ENCODE data around the gene NAPEPLD.
"Not testable (repeated sequence)": the region's sequence is repeated elsewhere in the genome, so short reads cannot be mapped to it uniquely, and the experiment has no call there.

GRCh38 chr7:103198079-103198478, 49.2 kb upstream of the NAPEPLD start:
- TF ChIP-seq CTCF, EP300, POLR2AphosphoS5, POLR2A (IDR thresholded peaks at IDR 0.05): not testable (repeated sequence)

All from sigmoid colon (tissue), 4 donors.